ENCODE data around the gene PTH2.

PTH2 gene

DNA sequence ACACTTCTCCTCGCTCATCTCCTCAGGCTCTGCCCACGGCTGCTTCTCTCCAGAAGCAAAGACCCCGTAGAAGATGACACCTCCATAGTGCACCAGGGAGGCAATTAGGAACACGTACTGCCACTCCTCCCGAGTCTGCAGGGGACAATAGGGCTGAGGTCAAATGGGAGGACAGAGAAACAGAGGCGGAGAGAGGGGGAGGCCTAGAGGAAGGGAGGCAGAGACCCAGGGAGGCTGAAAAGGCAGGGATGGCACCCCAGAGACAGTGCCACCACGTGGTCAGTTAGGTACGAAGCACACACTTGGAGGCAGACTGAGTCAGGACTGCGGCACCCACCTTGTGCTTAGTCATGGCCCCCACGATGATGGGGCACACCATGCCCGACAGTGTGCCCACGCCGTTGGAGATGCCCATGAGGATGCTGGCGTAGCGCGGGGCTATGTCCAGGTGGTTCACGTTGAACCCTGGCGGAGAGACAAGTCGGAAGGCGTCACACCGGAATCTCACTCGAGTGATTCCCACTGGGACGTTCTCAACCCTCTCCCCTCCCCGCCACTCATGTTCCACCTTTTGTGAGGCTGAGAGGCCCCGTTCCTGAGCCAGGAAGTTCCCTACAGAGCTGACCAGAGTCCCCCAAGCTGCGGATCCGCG lies 7.6 kb upstream of the PTH2 start:
- no peak for DNase-seq

DNA sequence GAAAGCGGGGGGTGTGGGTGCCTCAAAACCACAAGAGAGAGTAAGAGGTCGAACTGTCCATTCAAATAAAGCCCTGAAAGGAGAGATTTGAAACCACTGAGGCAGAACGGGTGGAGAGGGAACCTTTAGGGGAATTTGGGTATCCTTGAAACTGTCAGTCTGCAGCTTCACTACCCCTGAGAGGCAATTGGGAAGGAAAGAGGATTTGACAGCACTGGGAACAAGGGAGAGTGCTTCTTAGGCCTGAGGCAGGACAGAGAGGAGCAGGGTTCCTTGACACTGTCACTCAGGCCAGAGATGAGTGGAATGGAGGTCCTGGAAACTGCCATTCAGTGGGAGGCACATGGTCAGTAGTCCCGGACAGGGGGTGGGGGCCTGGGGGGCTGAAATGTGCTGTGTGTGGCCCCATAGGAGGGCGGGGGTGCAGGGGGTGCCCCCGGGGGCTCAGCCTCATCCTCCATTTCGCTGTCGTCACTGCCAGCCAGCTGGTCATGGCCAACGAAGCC lies 7.0 kb upstream of the PTH2 start:
- DNase-seq = no peak

DNA sequence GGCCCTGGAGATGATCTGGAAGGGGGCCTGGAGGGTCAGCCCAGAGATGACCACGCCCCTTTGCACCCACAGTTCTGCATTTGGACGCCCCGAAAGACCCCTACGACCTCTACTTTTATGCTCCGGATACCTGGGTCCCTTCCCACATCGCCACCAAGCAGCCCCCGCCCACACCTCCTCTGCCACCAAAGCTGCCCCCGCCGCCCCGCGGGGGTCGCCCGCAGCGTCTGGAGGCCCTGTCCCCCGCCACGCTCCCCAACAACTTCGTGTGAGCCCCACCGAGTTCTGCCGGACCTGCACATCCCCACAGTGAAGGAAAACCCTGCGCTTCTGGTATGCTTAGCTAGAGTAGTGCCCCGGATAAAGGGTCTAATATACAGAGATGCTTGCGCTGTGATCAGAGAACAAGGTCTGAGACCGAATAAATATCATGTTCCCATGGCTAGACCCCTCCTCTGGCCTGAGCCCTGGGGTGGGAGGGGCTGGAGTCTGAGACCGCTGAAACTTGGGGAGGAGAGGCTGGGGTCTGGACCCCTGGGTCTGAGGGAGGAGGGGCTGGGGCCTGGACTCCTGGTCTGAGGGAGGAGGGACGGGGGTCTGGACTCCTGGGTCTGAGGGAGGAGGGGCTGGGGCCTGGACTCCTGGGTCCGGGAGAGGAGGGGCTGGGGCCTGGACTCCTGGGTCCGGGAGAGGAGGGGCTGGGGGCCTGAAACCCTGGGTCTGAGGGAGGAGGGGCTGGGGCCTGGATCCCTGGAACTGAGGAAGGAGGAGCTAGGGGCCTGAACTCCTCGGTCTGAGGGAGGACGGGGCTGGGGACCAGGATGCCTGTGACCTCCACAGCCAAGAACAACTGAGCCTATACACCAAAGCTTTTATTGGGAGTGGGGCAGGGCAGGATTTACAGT lies 5.6 kb upstream of the PTH2 start:
- DNase-seq = no peak

DNA sequence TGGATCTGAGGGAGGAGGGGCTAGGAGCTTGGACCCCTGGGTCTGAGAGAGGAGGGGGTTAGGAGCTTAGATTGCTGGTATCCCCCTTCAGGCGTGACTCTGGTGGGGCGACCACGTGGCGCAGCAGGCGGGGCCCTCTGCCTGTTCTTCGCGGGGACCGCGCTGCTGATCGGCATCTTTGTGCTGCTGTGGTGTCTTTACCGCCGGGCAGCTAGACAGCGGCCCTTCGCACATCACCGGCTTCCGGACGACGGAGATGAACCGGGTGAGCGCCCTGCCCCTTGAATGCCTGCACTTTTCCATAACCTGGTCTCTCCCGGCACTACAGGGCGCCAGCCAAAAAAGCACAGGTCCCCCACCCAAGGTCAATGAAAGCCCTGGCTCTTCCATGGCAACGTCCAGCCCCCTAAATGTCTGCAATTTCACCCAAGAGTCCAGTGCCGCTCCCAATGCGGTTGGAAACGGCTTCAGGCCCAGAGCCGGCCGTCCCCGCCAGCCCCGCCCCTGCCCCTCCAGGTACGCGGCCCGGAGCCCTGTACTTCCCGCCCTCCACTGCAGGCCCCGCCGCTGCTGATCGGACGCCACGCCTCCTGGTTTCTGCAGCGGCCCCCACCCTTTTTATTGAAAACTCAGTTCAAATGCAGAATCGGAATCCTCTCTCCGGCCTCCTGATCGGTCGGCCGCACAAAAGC lies 4.8 kb upstream of the PTH2 start:
- peak; percentile 61 for DNase-seq

DNA sequence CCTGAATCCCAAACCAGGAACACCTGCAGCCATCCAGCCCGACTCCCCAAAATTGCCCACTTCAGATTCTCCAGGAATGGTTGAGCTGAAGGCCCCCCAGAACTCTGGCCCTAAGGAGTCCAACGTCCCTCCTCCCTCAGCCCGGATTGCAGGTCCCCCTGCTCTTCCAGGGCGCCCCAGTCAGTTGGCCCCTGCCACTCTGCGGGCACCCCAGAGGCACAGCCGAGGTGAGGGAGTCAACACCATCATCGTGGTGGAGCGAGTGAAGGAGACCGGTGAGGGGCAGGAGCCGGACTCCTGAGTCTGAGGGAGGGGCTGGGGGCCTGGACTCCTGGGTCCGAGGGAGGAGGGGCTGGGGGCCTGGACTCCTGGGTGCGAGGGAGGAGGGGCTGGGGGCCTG lies 4.1 kb upstream of the PTH2 start:
- no peak for DNase-seq

DNA sequence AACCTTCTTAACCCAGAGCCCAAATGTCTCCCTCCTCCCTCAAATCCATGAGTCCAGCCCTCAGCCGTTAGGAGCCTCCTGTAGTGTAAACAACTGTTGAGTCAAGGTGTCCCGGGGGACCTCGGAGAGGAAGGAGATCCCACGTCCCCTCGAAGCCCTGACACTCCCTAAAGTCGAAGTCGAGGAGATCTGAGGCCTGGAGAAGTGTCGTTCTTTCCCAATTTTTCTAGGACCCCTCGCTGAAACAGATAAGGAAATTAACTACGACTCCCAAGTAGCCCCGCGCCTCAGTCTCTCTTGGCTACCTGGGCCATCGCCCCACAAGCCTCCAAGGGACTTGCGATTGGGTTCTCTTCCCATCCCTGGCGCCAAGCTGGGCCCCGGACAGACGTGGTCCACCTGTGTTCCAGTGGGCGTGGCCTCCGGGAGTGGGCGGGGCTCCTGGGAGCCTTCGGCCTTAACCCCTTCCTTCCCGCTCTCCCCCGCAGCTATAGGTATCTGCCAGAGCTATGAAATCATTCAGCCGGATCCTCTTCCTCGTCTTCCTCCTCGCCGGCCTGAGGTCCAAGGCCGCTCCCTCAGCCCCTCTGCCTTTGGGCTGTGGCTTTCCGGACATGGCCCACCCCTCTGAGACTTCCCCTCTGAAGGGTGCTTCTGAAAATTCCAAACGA lies 2.8 kb upstream of the PTH2 start:
- DNase-seq = peak; percentile 85

DNA sequence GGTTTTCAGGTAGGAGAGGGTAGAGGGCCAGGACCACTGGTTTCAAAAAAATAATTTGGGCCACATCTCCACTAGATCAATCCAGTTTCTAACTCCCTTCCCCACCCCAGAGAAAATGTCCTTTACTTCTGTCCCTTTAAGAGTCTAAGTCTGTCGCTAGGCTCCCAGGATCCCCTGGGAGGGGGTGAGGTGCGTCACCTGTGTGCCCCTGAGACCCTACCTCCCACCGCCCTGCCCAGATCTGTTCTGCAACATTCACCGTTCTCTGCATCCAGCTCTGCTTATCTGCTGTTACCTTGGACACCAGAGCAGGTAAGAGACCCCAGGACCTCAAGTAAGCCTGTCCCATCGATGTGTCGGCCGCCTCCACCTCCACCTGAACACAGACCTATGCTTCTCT lies 1.9 kb upstream of the PTH2 start, which contains the start of gene GFY:
Gene GFY (plus strand): TSS at position 211 of the 400 bp plus-strand sequence. CDS start 1,043 bp downstream, outside the sequence.
- no peak for DNase-seq

DNA sequence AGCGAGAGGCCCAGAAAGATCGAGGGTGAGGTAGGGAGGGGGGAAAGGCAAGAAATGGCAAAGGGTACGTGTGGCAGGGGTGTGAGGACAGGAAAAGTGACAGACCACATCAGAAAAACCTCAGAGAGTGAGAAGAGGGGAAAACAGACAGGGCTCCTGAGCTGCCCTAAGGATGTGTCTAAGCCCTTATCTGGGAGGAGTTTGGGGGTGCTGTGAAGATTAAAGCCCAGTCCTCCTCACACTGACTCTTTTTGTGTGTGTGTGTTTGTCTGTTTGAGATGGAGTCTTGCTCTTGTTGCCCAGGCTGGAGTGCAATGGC lies 703 bp upstream of the PTH2 start:
- DNase-seq = no peak

DNA sequence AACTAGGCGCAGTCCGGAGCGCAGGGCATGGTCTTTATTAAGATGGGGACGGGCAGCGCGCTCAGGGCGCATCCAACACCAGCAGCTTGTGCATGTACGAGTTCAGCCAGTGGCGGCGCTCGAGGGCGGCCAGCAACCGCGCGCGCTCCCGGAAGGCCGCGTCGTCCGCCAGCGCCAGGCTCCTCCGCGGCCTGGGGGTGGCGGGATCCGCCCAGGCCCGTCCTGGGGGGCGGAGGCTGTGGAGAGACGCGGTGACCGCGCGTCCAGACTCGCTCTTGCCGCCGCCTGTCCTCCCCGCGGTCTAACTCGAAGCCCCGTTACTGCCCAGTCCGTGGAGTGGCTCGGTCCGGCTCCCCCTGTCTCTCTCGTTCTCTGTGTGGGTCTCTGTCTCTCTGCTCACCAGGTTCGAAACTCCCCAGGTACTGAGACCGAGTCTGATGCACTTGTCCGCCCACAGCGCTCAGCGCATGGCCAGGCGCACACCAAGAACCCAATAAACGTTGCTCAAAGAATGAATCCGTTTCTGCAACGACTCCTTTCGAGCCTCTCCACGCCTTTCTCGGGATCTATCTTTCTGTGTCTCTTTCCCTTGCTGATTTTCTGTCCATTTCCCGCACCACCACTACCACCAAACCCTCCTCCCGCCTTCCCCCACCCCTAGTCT lies 702 bp downstream of the PTH2 start:
- DNase-seq = no peak

DNA sequence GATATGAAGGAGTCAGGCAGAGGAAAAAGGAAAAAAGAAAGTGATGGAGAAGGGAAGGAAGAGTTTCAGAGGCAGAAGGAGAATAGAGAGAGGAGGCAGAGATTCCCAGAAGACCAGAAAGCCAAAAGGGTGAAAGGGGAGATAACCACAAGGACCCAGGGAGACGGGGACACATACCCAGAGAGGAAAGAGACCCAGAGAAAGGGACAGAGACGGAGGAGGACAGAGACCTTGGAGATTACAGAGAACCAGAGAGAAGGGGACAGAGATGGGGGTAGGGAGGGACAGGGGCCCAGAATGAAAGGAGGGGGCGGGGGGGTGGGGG lies 1.4 kb downstream of the PTH2 start:
- no peak for DNase-seq

DNA sequence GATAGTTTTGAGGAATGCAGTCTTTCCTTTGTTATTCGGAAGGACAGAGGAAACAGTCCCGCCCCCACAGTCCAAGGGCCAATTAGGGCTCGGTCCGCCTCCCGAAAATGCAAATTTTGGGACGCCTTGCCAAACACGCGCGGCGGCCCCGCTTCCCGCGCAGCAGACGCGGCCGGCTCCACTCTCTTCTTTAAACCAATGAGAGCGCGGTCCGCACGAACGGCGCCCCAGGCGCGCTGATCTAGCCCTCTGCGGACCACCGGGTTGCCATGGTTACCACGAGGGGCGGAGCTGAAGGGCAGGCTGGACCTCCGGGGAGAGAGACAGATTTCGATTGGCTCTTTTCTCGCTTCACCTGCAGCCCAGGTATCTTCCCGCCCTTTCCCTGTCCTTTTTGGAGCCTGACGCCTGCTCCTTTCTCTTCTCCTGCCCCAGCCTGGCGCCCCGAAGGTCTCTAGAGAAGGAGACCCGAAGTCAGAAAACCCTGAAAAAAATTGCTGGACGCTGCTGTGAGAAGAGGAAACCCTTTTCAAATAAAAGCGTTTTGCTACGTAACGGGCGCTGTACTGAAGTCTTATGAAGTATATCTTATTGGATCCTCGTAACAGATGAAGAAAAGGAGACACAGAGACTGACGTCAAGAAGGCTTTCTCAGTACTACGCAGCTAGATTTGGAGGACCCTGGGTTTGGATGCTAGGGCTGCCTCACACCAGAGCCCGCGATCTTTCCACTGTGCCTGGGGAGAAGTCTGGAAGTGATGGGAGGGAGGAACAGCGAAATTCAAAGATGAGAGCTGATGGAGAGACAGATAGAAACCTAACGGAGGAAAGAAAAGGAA lies 2.0 kb downstream of the PTH2 start:
- no peak for DNase-seq

DNA sequence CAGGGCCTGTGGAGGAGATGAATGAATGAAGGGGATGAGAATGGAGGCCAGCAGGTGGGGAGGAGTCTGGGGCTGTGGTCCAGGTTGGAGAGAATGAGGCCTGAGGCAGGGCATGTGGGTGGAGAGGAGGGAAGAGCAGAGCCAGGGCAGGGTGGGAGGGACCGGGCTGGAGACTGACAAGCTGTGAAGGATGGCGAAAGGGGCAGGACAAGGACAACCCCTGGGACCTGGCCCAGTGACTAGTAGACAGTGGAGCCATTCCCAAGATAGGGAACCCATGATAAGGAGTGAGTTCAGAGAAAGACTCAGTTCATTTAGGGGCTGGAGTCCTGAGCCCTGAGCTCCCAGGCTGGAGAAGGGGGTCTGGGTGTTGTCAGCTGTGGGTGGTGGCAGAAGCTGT lies 3.0 kb downstream of the PTH2 start:
- DNase-seq = no peak

DNA sequence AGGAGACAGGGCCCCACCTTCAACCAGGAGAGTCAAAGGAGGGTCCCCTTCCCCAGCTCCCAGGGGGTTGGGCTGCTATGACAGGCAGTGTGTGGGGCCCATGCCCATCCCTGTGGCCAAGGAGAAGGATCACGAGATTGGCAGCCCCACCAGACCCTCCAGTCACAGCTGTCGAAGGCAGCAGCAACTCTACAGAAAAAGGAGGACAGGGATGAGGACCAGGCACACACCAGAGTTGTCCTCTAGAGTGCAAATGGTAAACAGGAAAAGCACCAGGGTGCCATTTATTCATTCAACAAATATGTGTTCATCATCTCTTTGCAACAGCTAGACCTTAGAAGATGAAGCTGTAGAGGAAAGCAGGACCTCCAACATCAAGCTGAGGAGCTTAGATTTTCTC lies 4.1 kb downstream of the PTH2 start:
- no peak for DNase-seq

DNA sequence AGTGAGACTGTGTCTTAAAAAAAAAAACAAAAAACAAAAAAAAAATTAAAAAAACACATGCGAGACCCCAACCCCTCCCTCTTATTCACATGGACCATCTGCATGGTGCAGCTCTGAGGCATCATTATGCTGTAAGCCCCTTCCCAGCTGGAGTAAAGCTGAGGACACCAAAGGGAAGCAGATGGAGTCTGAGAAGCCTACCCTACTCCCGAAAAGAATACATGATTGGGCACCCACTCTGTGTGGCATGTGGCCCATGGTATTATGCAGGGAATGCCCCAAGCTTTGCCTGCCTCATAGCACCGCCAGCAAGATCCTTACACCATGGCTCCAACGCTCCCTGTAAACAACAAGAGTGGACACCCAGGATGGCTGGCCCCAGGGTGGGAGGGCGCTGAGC lies 4.7 kb downstream of the PTH2 start:
- no peak for DNase-seq

DNA sequence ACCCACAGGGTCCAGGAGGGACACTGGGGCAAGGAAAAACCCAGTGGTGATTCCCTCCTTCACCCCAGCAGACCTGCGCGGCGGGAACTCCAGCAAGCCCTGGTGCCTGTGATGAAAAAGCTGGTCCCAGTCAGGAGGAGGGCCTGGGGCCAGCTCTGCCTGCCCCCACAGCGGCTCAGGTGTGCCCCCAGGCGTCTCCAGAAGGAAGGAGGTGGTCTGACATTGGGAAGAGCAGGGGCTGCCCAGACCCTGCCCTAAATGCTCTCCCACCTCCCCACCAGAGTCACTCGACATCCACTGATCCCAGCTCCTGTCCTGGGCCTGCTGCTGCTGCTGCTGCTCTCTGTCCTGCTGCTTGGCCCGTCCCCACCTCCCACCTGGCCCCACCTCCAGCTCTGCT lies 6.2 kb downstream of the PTH2 start:
- no peak for DNase-seq

DNA sequence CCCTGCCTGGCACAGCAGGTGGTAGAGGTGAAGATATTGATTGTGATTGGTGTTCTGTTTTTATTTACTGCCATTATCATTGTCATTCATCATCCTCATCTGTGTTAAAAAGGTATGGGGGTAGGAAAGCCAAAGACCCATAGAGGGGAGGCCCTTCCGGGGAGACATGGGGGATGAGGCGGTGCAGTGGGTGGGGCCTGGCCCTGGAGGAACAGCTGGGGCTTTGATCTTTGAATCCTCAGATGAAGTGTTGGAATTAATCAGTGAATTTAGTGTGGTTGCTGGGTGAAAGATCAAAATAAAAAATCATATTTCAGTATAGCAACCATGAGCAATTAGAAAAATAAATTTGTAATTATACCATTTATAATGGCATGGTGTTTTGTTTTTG lies 7.4 kb downstream of the PTH2 start:
- DNase-seq = no peak

DNA sequence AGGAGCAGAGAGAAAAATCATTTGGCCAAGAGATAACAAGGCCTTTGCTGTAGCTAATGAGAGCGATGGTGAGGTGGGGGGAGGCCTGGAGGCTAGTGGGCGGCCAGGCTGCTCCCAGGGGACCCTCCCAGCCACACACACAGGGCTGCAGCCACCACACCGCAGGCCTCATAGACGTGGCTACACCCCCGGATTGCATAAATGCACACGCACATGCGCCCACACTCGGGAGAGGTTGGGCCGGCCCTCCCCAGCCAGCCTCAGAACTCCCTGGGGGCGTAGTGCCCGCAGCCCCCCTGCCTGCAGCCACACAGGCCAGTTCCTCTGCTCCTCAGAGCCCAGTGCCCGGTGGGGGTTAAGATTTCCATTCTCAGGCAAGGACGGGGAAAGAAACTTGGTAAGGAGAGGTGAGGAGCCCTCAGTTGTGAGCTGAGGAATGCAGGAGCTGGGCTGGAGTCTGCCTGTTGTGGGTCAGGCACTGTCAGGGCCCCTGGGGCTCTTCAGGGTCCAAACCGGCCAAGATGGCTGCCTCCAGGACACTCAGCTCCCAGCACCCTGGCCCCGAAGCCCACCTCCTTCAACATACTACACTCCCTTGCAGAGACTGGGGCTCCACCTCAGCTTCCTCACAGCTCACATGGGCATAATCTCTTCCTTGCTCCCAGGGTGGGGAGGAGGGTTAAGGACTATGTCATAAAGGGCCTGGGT lies 8.0 kb downstream of the PTH2 start:
- no peak for DNase-seq

DNA sequence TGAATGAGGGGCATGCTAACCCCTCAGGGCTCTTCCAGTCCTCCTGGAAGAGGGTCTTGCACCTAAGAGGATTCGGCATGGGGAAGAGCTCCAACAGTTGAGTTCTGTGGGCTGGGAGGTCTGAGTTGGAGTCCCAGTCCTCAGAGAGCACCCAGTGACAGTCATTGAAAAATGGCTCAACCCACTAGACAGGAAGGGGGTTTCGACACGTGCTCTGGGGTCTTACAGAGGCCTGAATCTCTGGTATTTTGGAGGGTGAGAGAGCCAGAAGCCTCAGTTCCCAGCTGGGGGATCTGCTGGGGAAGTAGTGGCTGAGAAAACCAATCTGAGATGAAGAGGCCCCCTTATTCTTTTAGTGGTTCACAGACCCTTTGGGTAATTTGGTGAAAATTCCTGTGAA lies 9.0 kb downstream of the PTH2 start:
- DNase-seq = no peak

DNA sequence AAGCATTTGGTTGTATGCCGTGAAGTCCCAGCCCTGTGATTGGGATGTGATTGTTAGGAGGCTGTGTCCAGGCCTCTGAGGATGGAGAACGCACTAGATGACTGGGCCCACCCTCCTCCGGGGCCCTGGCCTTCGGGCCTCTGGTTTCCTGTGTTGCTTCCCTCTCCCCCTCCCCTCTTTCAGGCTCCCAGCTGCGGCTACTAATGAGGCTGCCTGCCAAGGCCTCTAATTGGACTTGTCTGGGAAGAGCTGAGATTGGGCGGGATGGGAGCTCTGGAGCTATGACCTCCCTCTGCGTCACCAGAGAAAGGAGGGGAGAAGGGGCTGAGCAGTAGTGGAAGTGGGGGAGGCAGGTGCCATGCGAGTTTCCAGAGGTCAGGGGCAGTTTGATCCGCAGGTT lies 9.9 kb downstream of the PTH2 start:
- no peak for DNase-seq

DNA sequence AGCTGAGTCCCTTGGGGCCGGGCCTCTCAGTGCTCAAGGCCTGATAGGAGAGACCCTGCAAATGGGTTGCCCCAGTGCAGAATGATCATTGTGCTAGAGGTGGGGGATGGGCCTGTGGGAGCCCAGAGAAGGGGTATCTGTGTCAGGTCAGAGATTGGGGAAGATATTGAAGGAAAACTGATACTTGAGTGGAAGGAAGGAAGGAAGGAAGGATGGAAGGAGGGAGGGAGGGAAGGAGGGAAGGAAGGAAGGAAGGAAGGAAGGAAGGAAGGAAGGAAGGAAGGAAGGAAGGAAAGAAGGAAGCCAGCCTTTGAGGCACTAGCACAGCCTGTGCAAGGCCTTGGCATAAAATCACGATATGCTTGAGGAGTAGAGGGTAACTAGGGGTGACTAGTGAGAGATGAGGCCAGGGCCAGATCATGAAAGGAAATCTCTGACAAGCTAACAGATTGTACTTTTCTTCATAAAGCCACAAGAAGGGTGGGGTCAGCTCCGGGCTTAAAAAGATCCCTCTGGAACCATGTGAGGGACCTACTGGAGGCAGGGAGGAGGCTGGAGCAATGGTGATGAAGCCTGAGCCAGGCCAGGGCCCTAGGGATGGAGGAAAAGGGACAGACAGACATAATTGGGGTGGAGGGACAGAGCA lies 11.4 kb downstream of the PTH2 start:
- DNase-seq = no peak
